ENCODE results near the gene TMEM208. TPM values are rescaled to one million over a fixed set of nuclear protein-coding genes. Genes with fewer than 3 reads are reported as not detected.
A peak's percentile ranks its signal among the peaks of the same experiment; 100 is the strongest.

The TMEM208 gene
- polyA plus RNA-seq, 3 donors = 45.4 to 130 (median 117) TPM

DNA sequence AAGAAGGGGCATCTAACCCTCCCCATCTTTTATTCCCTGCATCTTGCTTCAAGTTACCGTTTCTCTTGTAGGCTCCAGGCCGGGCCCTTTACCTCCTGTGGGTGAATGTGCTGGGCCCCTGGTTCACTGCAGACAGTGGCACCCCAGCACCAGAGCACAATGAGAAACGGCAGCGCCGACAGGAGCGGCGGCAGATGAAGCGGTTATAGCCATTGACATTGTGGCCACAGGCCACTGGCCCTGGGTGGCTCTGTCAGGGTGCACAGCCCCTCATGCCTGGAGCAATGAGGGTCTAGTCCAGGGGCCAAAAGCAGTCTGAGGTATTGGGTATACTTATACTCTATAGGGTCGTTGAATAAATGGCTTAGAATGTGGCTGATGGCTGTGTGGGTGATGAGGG lies 2.0 kb downstream of the TMEM208 start:
- no peak overlapping the region for H2AFZ ChIP-seq (ENCODE audit: insufficient read depth, low read depth, low read length, poor library complexity, severe bottlenecking)
- Mint-ChIP-seq H3K27me3 (ENCODE audit: low read depth in 3 of 3) (peaks cover 0 to 1% (median 0%) of the 10 kb centered on the region in 3 donors), H3K4me1 (peaks cover 26% of the 10 kb centered on the region), H3K4me3 (no peak overlapping the region), H3K27ac (peak overlapping the region in 4 of 7 donors; percentile 8 to 57 (median 44)), H3K36me3 (peaks cover 43 to 55% of the 10 kb centered on the region in 2 donors), H3K9me3 (peaks cover 0 to 3% (median 0%) of the 10 kb centered on the region in 7 donors)
- TF ChIP-seq CTCF (IDR thresholded peaks at IDR 0.05) = no peak
- no peak overlapping the region for H3K9ac ChIP-seq (ENCODE audit: insufficient read depth, low read length, poor library complexity, severe bottlenecking)
- intact Hi-C loops (cut with micrococcal nuclease) = loop anchor here (5.0 kb wide), 1 partner anchor 37 kb away; the partner anchor contains the start of genes E2F4 (in 2 of the 2) and EXOC3L1 (in 2 of the 2)
- H3K27me3 ChIP-seq (ENCODE audit: control insufficient read depth in 2 of 2, insufficient read depth in 2 of 2, low read length in 2 of 2) = no peaks in the 10 kb centered on the region
- peaks cover 41% of the 10 kb centered on the region for H4K20me1 ChIP-seq (ENCODE audit: insufficient read depth, low read length)
- H3K4me2 ChIP-seq (replicated peaks; ENCODE audit: extremely low read depth, low read length, poor library complexity, severe bottlenecking) = no peak overlapping the region
- H3K27ac ChIP-seq (ENCODE audit: low read depth in 1 of 2, low read length in 2 of 2) = no peak overlapping the region
- DNase-seq = no peak
- H3K36me3 ChIP-seq (replicated peaks in 1 of 2; ENCODE audit: control insufficient read depth in 1 of 2, insufficient read depth in 2 of 2, low read length in 2 of 2) = peaks cover 49 to 55% of the 10 kb centered on the region in 2 donors
- WGBS (ENCODE audit: insufficient coverage) = 92% methylated on average over 7 of the region's 9 CpGs
- peaks cover 28% of the 10 kb centered on the region for H3K79me2 ChIP-seq (ENCODE audit: insufficient read depth, low read length)
- no peaks in the 10 kb centered on the region for H3K9me3 ChIP-seq (replicated peaks in 1 of 2; ENCODE audit: control insufficient read depth in 1 of 2, insufficient read depth in 1 of 2, low read length in 2 of 2)
- H3K4me1 ChIP-seq (ENCODE audit: control insufficient read depth in 1 of 2, insufficient read depth in 2 of 2, low read length in 2 of 2) = peaks cover 17 to 23% of the 10 kb centered on the region in 2 donors
- H3K4me3 ChIP-seq (replicated peaks in 1 of 3; ENCODE audit: low read depth in 2 of 3, low read length in 3 of 3) = no peak overlapping the region

DNA sequence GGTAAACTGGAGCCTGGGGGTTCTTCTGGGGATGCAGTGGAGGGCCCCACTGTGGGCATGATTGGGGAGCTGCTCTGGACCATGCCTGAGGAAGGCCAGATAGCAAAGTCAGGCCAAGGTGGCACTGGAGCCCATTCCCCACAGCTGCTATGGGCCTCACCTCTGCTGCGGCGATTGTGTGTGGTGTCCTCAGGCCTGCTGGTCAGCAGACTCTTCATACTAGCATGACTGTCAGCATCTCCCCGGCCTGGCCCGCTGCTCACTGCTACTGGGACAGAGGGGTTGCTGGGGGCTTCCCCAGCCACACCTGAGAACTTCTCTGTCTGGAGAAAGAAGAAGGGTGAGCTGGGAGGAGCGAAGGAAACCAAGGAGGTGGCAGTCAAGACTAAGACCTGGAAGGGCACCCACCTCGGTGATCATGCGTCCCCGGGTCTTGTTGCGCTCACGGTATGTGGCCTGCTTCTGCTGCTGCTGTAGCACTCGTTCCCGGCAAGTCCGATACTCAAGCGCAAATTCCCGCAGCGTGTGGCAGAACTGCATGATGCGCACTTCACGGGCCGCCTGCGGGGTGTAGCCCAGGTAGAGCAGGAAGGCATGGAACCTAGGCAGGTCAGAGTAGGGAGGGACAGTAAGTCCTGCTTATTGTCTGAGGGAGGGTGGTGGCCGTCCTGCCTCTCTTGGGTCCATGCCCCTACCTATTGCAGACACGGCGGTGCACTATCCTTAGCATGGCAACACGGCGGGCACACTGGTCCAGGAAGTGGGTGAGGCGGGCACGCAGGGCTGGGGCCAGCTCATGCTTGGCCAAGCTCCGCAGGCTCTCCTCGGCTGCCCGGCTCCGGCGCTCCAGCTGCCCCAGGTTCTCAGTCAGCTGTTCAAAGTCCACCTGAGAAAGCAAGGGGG lies 3.2 kb downstream of the TMEM208 start:
- Histone ChIP-seq H3K36me3 (replicated peaks in 1 of 2; ENCODE audit: control insufficient read depth in 1 of 2, insufficient read depth in 2 of 2, low read length in 2 of 2) (peaks cover 59 to 68% of the 10 kb centered on the region in 2 donors), H3K79me2 (ENCODE audit: insufficient read depth, low read length) (peaks cover 28% of the 10 kb centered on the region), H2AFZ (ENCODE audit: insufficient read depth, low read depth, low read length, poor library complexity, severe bottlenecking) (no peak overlapping the region), H3K27ac (ENCODE audit: low read depth in 1 of 2, low read length in 2 of 2) (no peak overlapping the region), H4K20me1 (ENCODE audit: insufficient read depth, low read length) (peaks cover 41% of the 10 kb centered on the region), H3K27me3 (ENCODE audit: control insufficient read depth in 2 of 2, insufficient read depth in 2 of 2, low read length in 2 of 2) (no peaks in the 10 kb centered on the region), H3K9me3 (replicated peaks in 1 of 2; ENCODE audit: control insufficient read depth in 1 of 2, insufficient read depth in 1 of 2, low read length in 2 of 2) (no peaks in the 10 kb centered on the region), H3K4me3 (replicated peaks in 1 of 3; ENCODE audit: low read depth in 2 of 3, low read length in 3 of 3) (no peak overlapping the region), H3K9ac (ENCODE audit: insufficient read depth, low read length, poor library complexity, severe bottlenecking) (no peak overlapping the region), H3K4me1 (ENCODE audit: control insufficient read depth in 1 of 2, insufficient read depth in 2 of 2, low read length in 2 of 2) (peaks cover 17 to 23% of the 10 kb centered on the region in 2 donors), H3K4me2 (replicated peaks; ENCODE audit: extremely low read depth, low read length, poor library complexity, severe bottlenecking) (no peak overlapping the region)
- peak overlapping the region in 1 of 7 donors; percentile 26 for H3K27ac Mint-ChIP-seq
- DNase-seq = no peak
- H3K27me3 Mint-ChIP-seq (ENCODE audit: low read depth in 3 of 3) = peaks cover 0 to 1% (median under 1%) of the 10 kb centered on the region in 3 donors
- 95% methylated on average over 30 of the region's 32 CpGs for WGBS (ENCODE audit: insufficient coverage)
- TF ChIP-seq CTCF (IDR thresholded peaks at IDR 0.05) = no peak
- H3K4me3 Mint-ChIP-seq = no peak overlapping the region
- peaks cover 25% of the 10 kb centered on the region for H3K4me1 Mint-ChIP-seq
- H3K36me3 Mint-ChIP-seq = peaks cover 55 to 68% of the 10 kb centered on the region in 2 donors
- intact Hi-C loops (cut with micrococcal nuclease) = loop anchor here (5.0 kb wide), 1 partner anchor 38 kb away; the partner anchor contains the start of genes E2F4 (in 2 of the 2) and EXOC3L1 (in 2 of the 2)
- H3K9me3 Mint-ChIP-seq = peaks cover 0 to 3% (median 0%) of the 10 kb centered on the region in 7 donors

Data from CD14-positive monocyte (primary cell).